ENCODE results near the gene SCIMP.
"Not testable (repeated sequence)": the region's sequence is repeated elsewhere in the genome, so short reads cannot be mapped to it uniquely, and the experiment has no call there.

The SCIMP gene

GRCh38 chr17:5237541-5238016, 2.9 kb upstream of the SCIMP start:
- peak; percentile 25 for DNase-seq

- no peak for DNase-seq
Measured at GRCh38 chr17:5236938-5237540, 2.4 kb upstream of the SCIMP start.

GRCh38 chr17:5233492-5233891, 1.2 kb downstream of the SCIMP start:
- not testable (repeated sequence) for DNase-seq

GRCh38 chr17:5226940-5227878, 7.5 kb downstream of the SCIMP start:
- no peak for DNase-seq

GRCh38 chr17:5225668-5226457, 8.8 kb downstream of the SCIMP start:
- no peak for DNase-seq

GRCh38 chr17:5221912-5222311, 12.7 kb downstream of the SCIMP start:
- not testable (repeated sequence) for DNase-seq

- no peak for DNase-seq
Measured at GRCh38 chr17:5220074-5220473, 14.6 kb downstream of the SCIMP start.

GRCh38 chr17:5219536-5219935, 15.1 kb downstream of the SCIMP start:
- no peak for DNase-seq

GRCh38 chr17:5217562-5217961, 17.1 kb downstream of the SCIMP start:
- not testable (repeated sequence) for DNase-seq

- no peak for DNase-seq
Measured at GRCh38 chr17:5211458-5211857, 23.2 kb downstream of the SCIMP start.

GRCh38 chr17:5210614-5211252, 23.9 kb downstream of the SCIMP start:
- DNase-seq = no peak

GRCh38 chr17:5210091-5210490, 24.6 kb downstream of the SCIMP start:
- no peak for DNase-seq

GRCh38 chr17:5209396-5209795, 25.3 kb downstream of the SCIMP start:
- no peak for DNase-seq

- DNase-seq = no peak
Measured at GRCh38 chr17:5203908-5204294, 30.8 kb downstream of the SCIMP start.

GRCh38 chr17:5203178-5203907, 31.3 kb downstream of the SCIMP start:
- DNase-seq = no peak

GRCh38 chr17:5201011-5201410, 33.6 kb downstream of the SCIMP start:
- DNase-seq = no peak

- no peak for DNase-seq
Measured at GRCh38 chr17:5200360-5200759, 34.3 kb downstream of the SCIMP start.

- DNase-seq = no peak
Measured at GRCh38 chr17:5198472-5198871, 36.2 kb downstream of the SCIMP start.

- DNase-seq = no peak
Measured at GRCh38 chr17:5194346-5194745, 40.3 kb downstream of the SCIMP start.

GRCh38 chr17:5191541-5192417, 42.9 kb downstream of the SCIMP start, which contains the start of gene ZNF594:
Gene ZNF594 (minus strand): TSS chr17:5191868. CDS start chr17:5184256, 7,612 bp downstream.
- DNase-seq = peak; percentile 97

- no peak for DNase-seq
Measured at GRCh38 chr17:5184288-5184687, 50.4 kb downstream of the SCIMP start.
